Epithelial cell of prostate (primary cell): ENCODE data around the gene MRPL55.

ENCODE experiments used
- DNase-seq: peaks from one replicate; pipeline ENCODE4 v3.0.0-alpha.2; 2011; ENCODE audit warnings: low read depth, low spot score
- H3K27ac ChIP-seq: fragments of 450-650 bp; 2 replicates; pipeline ENCODE4 v1.5.1; 2017; ENCODE audit warnings: mild to moderate bottlenecking

MRPL55 gene

DNA sequence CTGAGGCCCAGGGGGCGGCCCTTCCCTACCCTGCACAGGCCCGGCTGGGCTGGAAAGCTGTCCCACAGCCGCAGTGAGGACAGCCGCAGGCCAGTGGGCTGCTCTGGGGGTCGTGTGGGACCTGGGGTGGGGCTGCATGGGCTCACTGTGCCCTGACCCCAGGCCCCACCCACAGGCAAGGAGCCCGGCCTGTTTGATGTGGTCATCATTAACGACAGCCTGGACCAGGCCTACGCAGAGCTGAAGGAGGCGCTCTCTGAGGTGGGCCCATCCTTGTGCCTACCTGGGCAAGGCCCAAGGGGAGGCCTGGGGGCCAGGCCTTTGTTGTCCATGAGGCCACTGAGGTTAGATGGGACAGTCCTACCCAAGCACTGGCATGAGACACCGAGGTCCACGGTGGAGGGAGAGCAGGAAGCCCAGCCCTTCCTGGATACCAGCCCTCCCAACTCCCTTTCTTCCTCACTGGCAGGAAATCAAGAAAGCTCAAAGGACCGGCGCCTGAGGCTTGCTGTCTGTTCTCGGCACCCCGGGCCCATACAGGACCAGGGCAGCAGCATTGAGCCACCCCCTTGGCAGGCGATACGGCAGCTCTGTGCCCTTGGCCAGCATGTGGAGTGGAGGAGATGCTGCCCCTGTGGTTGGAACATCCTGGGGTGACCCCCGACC lies 39.2 kb upstream of the MRPL55 start:
- DNase-seq, result no peak
- H3K27ac ChIP-seq, result peak overlapping the region; percentile 61

DNA sequence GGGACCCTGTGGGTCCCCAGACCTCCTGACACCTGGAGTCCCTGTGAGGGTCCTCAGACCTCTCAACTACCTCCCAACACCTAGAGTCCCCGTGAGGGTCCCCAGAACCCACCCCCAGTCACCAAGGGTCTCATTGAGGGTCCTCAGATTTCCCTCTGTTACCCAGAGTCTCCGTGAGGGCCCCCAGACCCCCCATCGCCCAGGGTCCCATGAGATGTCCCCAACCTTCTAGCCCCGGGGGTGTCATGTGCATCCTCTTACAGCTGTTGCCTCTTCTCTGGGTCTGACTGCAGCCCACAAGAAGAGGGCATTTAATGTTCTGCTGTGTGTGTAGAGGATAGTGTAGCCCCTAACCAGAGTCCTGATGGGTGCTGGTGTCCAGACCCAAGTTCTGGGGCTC lies 38.7 kb upstream of the MRPL55 start:
- peak overlapping the region; percentile 61 for H3K27ac ChIP-seq

GRCh38 chr1:228147151-228147693 lies 38.1 kb upstream of the MRPL55 start:
- H3K27ac ChIP-seq, result no peak overlapping the region

More for the DNA sequence above, 38.7 kb upstream of the MRPL55 start:
- DNase-seq, result no peak

DNA sequence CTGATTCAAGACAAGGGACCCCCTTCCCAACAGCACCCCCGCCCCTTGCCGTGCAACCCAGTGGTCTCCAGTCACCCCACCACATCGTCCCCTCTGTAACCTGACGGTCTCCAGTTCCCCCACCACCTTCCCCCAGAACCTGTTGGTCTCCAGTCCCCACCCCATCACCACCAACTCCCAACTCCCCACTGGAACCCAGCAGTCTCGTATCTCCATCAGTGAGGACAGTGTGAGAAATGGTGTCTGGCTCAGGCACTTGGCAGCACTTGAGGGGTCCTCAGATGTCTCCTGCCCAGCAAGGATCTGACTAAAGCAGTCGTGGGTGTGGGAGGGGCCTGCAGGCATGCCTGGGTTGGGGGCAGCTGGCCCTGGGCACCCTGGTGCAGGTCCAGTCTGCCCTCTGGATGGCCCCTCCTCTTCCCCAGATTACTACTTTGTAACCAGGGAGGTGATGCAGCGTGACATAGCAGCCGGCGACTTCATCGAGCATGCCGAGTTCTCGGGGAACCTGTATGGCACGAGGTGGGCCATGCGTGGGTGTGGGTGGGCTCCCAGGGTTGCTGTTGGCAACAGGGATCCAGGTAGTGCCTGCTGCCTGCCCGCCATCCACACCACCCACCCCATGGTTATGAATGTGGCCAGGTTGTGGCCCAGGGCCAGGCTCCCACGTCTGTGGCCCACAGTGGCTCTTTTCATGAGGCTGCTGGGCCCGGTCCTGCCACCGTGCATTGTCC lies 37.5 kb upstream of the MRPL55 start:
- no peak for DNase-seq
- no peak overlapping the region for H3K27ac ChIP-seq

More at GRCh38 chr1:228147151-228147693, 38.1 kb upstream of the MRPL55 start:
- DNase-seq, result no peak

- DNase-seq, result no peak
Measured at GRCh38 chr1:228145463-228146416, 36.6 kb upstream of the MRPL55 start.

GRCh38 chr1:228144993-228145343 lies 35.9 kb upstream of the MRPL55 start:
- H3K27ac ChIP-seq, result no peak overlapping the region
- no peak for DNase-seq

More at GRCh38 chr1:228145463-228146416, 36.6 kb upstream of the MRPL55 start:
- H3K27ac ChIP-seq, result no peak overlapping the region

DNA sequence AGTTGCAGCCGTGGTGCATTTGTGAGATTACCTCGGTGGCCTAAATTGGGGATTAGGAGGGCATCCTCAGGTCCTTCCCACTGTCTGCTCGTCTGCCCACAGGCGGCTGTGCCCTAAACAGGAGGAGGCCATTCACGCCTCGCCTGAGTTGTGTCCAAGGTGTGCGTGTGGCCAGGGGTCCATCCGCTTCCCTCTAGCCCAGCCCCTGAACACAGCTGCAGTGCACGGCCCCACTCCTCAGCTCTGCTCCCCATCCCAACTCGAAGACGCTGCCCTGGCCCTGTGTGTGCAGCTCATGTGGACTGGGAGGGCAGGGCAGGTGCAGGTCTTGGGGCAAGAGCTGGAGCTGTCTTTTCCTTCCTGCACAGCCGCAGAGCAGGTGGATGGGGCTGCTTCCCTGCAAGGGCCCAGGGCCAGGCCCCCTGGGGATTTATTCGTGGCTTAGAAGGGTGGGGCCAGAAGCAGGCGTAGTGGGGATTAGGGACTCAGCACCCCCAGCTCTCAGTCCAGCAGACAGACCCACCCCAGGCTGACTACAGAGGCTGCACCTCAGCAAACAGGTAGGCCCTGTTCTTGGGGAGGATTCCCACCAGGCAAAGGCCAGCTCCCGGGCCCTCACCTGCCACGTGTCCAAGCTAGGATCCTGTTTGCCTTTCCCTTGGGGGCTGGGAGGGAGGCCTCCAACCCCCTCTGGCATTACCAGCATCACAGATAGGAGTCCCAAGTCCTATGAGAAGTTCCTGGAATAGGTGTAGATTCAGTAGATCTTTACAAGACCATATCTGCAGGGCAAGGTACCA lies 35.3 kb upstream of the MRPL55 start:
- no peak overlapping the region for H3K27ac ChIP-seq
- DNase-seq, result no peak

GRCh38 chr1:228143480-228144192 lies 34.5 kb upstream of the MRPL55 start:
- DNase-seq, result no peak

GRCh38 chr1:228142701-228143136 lies 33.6 kb upstream of the MRPL55 start:
- DNase-seq, result no peak
- H3K27ac ChIP-seq, result peak overlapping the region; percentile 91

More at GRCh38 chr1:228143480-228144192, 34.5 kb upstream of the MRPL55 start:
- H3K27ac ChIP-seq, result no peak overlapping the region

- no peak for DNase-seq
- peak overlapping the region; percentile 91 for H3K27ac ChIP-seq
Measured at GRCh38 chr1:228142155-228142691, 33.1 kb upstream of the MRPL55 start.

GRCh38 chr1:228141226-228142044 lies 32.3 kb upstream of the MRPL55 start:
- DNase-seq, result no peak
- H3K27ac ChIP-seq, result peak overlapping the region; percentile 91

GRCh38 chr1:228140724-228141225 lies 31.7 kb upstream of the MRPL55 start:
- DNase-seq, result no peak
- H3K27ac ChIP-seq, result peak overlapping the region; percentile 91

GRCh38 chr1:228139931-228140723 lies 31.0 kb upstream of the MRPL55 start, which contains the start of gene GUK1:
TSS of gene GUK1 (plus strand) at chr1:228140279. CDS start at chr1:228140303, 24 bp downstream.
- peak; percentile 99 for DNase-seq
- H3K27ac ChIP-seq, result peak within 1 kb of the TSS; percentile 91

- peak overlapping the region; percentile 91 for H3K27ac ChIP-seq
- no peak for DNase-seq
Measured at GRCh38 chr1:228139406-228139930, 30.4 kb upstream of the MRPL55 start.

DNA sequence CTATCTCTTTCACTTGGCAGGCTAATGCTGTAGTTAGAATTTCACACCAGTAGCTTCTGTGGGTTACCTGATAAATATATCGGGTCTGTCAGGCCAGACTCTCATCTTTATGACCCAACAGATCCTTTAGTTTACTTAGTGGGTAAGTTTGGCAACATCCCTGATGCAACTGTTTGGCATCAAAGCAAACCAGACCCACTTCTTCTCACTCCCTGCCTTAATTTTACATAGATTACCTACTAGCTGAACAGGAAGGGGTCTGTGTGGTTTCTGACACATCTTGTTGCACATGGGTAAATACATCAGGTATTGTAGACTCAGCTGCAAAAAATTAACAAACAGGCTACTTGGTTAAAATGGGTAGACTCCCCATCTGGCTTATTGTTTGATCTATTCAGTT lies 27.8 kb upstream of the MRPL55 start:
- peak overlapping the region; percentile 3 for H3K27ac ChIP-seq

GRCh38 chr1:228134591-228134990 lies 25.5 kb upstream of the MRPL55 start:
- no peak overlapping the region for H3K27ac ChIP-seq
- no peak for DNase-seq

More for the DNA sequence above, 27.8 kb upstream of the MRPL55 start:
- peak; percentile 31 for DNase-seq
